Body of pancreas (tissue), 4 donors: ENCODE data around the gene SYCP2L.

Experiments
- CTCF ChIP-seq, 7 experiments: fragments of 450-650 bp in 4 of 7; fragments of 200-600 bp in 3 of 7; sonication (generic) in 3 of 7; IDR thresholded peaks; one replicate each; pipeline ENCODE4 v1.5.1; 2016 to 2019; ENCODE audit warnings: antibody characterized with exemption in 7 of 7
- POLR2A ChIP-seq, 3 donors: fragments of 450-650 bp; IDR thresholded peaks; one replicate each; pipeline ENCODE4 v1.6.1; 2016; ENCODE audit warnings: antibody characterized with exemption in 3 of 3, mild to moderate bottlenecking in 2 of 3

- TF ChIP-seq CTCF (IDR thresholded peaks at IDR 0.05), result no peak
- no peak for TF ChIP-seq POLR2A (IDR thresholded peaks at IDR 0.05)
These were observed 43.3 kb upstream of the SYCP2L start for GRCh38 chr6:10843554-10843953.
